OCI-LY3 (cell line): Measurements from ENCODE around the gene SLC9A4.

Experiments
- EZH2phosphoT487 ChIP-seq: fragments of 200-600 bp; shearing (Covaris generic); IDR thresholded peaks from 2 replicates; pipeline ENCODE4 v1.6.1; 2018; ENCODE audit warnings: antibody characterized with exemption, mixed run types, low read depth
- TF ChIP-seq, protein P1 (sequence below): fragments of 200-600, 300-600 bp; sonication (generic); IDR thresholded peaks from 2 replicates; pipeline ENCODE4 v1.5.1; 2014; ENCODE audit warnings: antibody characterized with exemption, low read length, low read depth

DNA sequence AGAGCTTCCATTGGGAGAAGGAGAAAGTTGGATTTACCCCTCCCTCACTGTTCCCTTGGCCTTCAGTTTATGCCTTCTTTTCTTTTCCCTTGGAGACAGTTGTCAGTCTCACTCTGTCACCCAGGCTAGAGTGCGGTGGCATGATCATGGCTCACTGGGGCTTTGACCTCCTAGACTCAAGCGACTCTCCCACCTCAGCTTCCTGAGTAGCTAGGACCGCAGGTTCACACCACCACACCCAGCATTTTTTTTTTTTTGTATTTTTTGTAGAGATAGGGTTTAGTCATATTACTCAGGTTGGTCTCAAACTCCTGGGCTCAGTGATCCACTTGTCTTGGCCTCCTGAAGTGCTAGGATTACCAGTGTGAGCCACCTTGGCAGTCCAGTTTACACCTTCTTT is 49.9 kb downstream of the SLC9A4 start:
- TF ChIP-seq EZH2phosphoT487, result no peak
- TF ChIP-seq, protein P1, sequence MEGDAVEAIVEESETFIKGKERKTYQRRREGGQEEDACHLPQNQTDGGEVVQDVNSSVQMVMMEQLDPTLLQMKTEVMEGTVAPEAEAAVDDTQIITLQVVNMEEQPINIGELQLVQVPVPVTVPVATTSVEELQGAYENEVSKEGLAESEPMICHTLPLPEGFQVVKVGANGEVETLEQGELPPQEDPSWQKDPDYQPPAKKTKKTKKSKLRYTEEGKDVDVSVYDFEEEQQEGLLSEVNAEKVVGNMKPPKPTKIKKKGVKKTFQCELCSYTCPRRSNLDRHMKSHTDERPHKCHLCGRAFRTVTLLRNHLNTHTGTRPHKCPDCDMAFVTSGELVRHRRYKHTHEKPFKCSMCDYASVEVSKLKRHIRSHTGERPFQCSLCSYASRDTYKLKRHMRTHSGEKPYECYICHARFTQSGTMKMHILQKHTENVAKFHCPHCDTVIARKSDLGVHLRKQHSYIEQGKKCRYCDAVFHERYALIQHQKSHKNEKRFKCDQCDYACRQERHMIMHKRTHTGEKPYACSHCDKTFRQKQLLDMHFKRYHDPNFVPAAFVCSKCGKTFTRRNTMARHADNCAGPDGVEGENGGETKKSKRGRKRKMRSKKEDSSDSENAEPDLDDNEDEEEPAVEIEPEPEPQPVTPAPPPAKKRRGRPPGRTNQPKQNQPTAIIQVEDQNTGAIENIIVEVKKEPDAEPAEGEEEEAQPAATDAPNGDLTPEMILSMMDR, result no peak
